Stimulated activated naive CD8-positive, alpha-beta T cell treated with anti-CD3 and anti-CD28 coated beads, Interleukin-15, amount 100 ng/mL, for 72 hours (primary cell): ENCODE results near the gene TEP1.
"Not testable (repeated sequence)": the region's sequence is repeated elsewhere in the genome, so short reads cannot be mapped to it uniquely, and the experiment has no call there.

ENCODE experiments used
- ATAC-seq: fragments of 150-1000 bp; cut with Tn5 transposase; 2 replicates; pipeline ENCODE4 v1.10.0; 2021; ENCODE audit warnings: mild to moderate bottlenecking, moderate library complexity
- DNase-seq, 2 donors: peaks; one replicate each; pipeline ENCODE4 v3.0.0; 2021 to 2022
- H3K27ac Mint-ChIP-seq, 2 donors: one replicate each; pipeline ENCODE4 v1.8.0; 2022; ENCODE audit warnings: mild to moderate bottlenecking in 2 of 2, mixed read lengths in 2 of 2, moderate library complexity in 2 of 2
- H3K27me3 Mint-ChIP-seq: one replicate; pipeline ENCODE4 v1.8.0; 2022; ENCODE audit warnings: mixed read lengths
- H3K4me1 Mint-ChIP-seq: one replicate; pipeline ENCODE4 v1.8.0; 2022; ENCODE audit warnings: mild to moderate bottlenecking, mixed read lengths
- H3K4me3 Mint-ChIP-seq, 2 donors: one replicate each; pipeline ENCODE4 v1.8.0; 2022; ENCODE audit warnings: mild to moderate bottlenecking in 2 of 2, mixed read lengths in 2 of 2, moderate library complexity in 1 of 2
- H3K9me3 Mint-ChIP-seq, 2 donors: one replicate each; pipeline ENCODE4 v1.8.0; 2022; ENCODE audit warnings: mixed read lengths in 2 of 2

The TEP1 gene

DNA sequence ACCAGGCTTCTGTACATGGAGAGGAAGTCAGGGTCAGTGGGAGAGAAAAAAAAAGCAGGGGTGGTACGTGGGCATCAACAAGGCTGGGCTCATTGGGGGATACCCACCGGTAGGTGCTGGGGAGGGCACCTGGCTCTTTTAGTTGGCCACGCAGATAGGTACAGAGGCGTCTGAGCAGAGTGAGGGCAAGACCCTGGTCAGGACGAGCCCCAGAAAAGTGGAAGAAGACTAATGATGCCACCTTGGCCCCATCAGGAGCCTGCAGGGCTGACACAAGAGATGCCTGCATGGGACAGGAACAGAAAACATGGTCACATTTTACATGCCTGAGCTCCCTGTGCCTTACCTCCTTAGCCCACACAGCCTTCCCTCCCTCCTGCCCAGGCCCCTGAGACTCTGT is 29.7 kb downstream of the TEP1 start:
- H3K27me3 Mint-ChIP-seq, result no peaks in the 10 kb centered on the region
- H3K4me1 Mint-ChIP-seq, result no peaks in the 10 kb centered on the region
- H3K27ac Mint-ChIP-seq, result peak overlapping the region in 1 of 2 donors; percentile 91
- H3K4me3 Mint-ChIP-seq, result no peak overlapping the region
- DNase-seq, result no peak
- no peaks in the 10 kb centered on the region for H3K9me3 Mint-ChIP-seq
- no peak for ATAC-seq

DNA sequence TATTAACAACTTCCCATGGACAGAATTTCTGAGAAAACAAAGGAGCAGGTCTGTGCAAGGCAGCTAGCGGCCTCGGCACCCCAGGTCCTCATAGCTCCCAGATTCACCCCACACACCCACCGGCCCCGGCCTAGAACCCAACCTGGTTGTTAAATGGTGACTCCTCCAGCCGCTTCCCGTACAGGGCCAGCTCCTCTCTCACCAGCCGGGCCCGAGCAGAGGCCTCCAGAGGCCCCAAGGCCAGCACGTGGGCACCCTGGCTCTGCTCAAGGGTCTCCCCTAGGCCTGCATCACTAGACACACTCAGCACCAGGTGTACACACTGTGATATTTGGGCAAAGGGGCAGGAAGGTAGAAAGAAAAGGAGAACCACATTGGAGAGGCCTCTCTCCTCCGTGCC is 30.3 kb downstream of the TEP1 start:
- Mint-ChIP-seq H3K4me1 (no peaks in the 10 kb centered on the region), H3K27ac (peak overlapping the region in 1 of 2 donors; percentile 82), H3K9me3 (no peaks in the 10 kb centered on the region), H3K4me3 (no peak overlapping the region), H3K27me3 (no peaks in the 10 kb centered on the region)
- no peak for DNase-seq
- ATAC-seq, result no peak

DNA sequence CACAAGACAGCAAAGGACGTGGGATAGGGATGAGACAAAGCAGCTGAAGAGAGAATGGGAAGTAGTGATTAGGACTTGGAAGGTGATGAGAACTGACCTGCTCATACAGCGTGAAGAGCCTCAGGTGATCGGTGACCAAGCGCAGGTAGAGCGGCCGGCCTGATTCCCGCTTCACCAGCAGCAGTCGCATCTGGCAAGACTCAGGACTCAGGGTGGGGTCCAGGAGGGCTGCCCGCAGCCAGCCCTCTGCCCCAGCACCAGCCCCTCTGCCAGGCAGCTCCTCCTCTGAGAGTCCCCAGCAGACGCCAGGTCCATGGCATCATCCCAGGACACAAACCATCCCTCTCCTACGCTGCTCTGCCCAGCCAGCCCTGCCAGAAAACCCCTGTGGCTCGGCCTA is 30.8 kb downstream of the TEP1 start:
- ATAC-seq (no peak), DNase-seq (no peak)
- Mint-ChIP-seq H3K9me3 (no peaks in the 10 kb centered on the region), H3K27ac (peak overlapping the region in 1 of 2 donors; percentile 74), H3K4me3 (no peak overlapping the region), H3K4me1 (no peaks in the 10 kb centered on the region), H3K27me3 (no peaks in the 10 kb centered on the region)

DNA sequence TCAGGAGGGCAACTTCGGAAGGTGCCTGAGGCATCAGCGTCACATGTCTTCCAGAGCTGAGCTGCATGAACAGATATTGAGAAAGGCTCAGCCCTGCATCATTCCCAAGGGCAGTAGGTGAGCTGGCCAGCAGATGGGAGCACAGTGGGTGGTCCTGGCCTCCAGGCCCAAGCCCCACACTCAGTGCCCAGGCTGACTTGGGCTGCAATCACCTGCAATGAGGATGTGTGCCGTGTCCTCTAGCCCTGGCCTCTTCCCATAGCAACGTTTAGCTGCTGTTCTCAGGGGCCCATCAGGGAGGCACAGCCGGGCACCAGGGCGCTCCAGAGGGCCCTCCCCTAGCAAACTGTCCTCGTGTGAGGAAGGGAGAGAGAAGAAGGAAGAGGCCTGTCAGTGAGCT is 32.0 kb downstream of the TEP1 start:
- no peak overlapping the region for H3K4me3 Mint-ChIP-seq
- ATAC-seq, result no peak
- H3K27me3 Mint-ChIP-seq, result no peaks in the 10 kb centered on the region
- no peaks in the 10 kb centered on the region for H3K9me3 Mint-ChIP-seq
- peak overlapping the region in 1 of 2 donors; percentile 15 for H3K27ac Mint-ChIP-seq
- H3K4me1 Mint-ChIP-seq, result no peaks in the 10 kb centered on the region
- no peak for DNase-seq

DNA sequence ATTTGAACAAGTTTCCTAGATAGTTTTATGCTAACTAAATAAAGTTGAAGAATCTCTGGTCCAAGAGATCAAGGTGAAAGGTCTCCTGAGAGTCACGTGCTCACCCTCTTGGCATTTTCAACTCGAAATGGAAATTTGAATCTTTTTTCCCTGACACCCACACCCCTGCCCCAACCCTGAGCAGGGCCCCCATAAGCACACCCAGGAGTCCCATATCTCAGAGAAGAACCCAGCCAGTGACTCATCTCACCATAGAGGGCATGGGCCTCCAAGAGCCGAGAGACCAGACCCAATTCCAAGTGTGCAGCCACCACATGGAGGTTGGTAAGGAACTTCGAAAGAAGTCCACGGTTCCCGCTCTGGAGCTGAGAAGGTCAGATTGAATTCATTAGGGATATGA is 32.6 kb downstream of the TEP1 start:
- H3K27me3 Mint-ChIP-seq, result no peaks in the 10 kb centered on the region
- no peak for ATAC-seq
- peak overlapping the region in 1 of 2 donors; percentile 19 for H3K27ac Mint-ChIP-seq
- no peaks in the 10 kb centered on the region for H3K4me1 Mint-ChIP-seq
- H3K9me3 Mint-ChIP-seq, result no peaks in the 10 kb centered on the region
- no peak overlapping the region for H3K4me3 Mint-ChIP-seq
- DNase-seq, result no peak

DNA sequence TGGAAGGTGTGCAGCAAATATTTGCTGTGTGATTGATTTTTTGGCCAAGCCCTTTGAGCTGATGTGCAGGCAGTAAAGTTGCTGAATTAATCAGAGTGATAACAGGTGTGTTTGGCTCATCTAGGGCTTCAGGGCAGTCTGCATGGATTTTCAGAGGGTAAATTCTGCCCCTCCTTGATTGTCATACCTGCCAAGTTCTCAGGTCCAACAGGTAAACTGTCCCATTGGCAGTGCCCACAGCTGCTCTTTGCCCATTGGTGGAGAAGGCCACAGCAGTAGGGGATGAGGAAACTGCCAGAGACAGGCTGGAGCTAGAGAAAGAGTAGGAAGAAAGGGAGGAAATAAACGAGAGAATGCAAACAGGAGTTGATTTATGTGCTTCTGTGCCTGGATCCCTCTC is 33.6 kb downstream of the TEP1 start:
- Mint-ChIP-seq H3K4me1 (no peaks in the 10 kb centered on the region), H3K4me3 (no peak overlapping the region), H3K9me3 (no peaks in the 10 kb centered on the region), H3K27ac (peak overlapping the region in 1 of 2 donors; percentile 85), H3K27me3 (no peaks in the 10 kb centered on the region)
- ATAC-seq (no peak), DNase-seq (no peak)

DNA sequence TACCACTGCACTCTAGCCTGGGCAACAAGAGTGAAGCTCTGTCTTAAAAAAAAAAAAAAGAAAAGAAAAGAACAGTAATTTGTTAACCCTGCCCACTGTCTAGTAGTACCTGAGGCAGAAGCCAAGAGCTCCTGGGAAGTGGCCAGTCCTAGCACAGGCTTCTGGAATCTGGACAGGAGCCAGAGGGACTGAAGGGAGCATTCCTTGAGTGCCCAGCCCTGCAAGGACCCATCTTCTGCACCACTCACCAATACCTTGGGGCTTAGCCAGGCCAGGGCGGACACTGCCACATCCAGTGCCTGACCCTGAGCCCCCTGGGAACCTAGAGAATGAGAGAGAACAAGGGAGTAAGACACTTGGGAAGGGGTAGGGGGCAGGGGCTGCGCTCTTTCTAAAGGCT is 36.1 kb downstream of the TEP1 start:
- no peak for ATAC-seq
- H3K9me3 Mint-ChIP-seq, result no peaks in the 10 kb centered on the region

DNA sequence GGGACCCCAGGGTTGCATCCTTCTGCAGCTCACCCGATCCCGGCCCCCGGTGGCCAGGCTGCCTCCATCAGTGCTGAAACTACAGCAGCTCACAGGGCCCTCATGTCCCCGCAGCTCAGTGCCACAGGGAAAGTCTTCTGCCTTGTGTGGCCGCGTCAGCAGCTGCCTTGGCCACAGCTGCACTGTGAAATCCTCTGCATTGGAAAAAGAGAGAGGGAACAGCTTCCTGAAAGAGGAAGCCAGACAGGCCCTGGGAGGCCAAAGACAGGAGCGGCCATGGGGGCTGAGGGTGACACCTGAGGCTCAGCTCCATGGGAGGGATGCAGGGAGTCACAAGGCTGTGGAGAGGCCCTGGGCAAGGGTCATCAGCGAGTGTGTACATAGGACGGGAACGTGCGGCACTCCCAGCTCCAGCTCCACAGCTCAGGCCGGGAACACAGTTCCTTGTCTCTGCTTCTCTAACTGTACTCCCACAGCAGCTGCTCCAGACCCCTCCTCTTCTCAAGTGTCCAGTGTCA is 37.2 kb downstream of the TEP1 start:
- H3K9me3 Mint-ChIP-seq, result no peaks in the 10 kb centered on the region
- no peaks in the 10 kb centered on the region for H3K27me3 Mint-ChIP-seq
- DNase-seq (no peak), ATAC-seq (no peak)
- H3K4me3 Mint-ChIP-seq, result no peak overlapping the region
- H3K4me1 Mint-ChIP-seq, result no peaks in the 10 kb centered on the region
- no peak overlapping the region for H3K27ac Mint-ChIP-seq

More for the DNA sequence above, 36.1 kb downstream of the TEP1 start:
- no peak for DNase-seq
- Mint-ChIP-seq H3K4me1 (no peaks in the 10 kb centered on the region), H3K27me3 (no peaks in the 10 kb centered on the region), H3K27ac (no peak overlapping the region), H3K4me3 (no peak overlapping the region)

DNA sequence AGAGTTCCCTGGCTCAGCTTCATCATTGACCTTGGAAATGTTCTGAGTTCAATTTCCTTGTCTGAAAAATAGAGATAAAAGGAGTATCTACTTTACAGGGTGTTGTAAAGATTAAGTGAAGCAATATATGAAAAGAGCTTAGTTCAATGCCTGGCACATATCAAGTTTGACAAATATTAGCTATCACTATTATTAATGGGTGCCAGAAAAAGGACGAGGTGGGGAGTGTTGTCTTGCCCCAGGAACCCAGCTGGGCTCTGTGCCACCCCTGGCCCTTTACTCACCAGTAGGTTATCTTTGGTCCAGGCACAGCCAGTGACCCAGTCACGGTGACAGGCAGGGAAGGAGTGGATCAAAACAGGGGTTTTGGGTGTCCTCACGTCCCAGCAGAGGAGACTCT is 37.8 kb downstream of the TEP1 start:
- DNase-seq (no peak), ATAC-seq (no peak)
- Mint-ChIP-seq H3K9me3 (no peaks in the 10 kb centered on the region), H3K4me1 (no peaks in the 10 kb centered on the region), H3K27me3 (no peaks in the 10 kb centered on the region), H3K4me3 (no peak overlapping the region), H3K27ac (peak overlapping the region in 1 of 2 donors; percentile 54)

DNA sequence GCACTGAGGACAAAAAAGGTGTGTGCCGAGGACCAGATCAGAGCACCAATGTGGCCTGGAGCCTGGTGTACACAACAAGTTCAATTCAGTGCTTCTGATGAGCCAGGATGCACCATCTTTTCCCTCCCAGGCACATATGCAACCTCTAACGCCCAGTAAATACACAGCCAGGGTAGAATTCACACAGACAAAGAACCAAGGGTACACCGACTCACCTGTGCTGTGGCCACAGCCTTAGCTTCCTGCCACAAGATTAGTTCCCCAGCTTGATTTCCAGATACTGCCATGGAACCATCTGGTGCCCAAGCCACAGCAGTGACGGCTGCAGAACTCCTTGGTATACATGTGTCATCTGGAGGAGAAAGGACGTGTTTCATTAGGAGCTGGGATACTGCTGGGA is 40.5 kb downstream of the TEP1 start:
- Mint-ChIP-seq H3K4me1 (peaks cover 8% of the 10 kb centered on the region), H3K27ac (no peak overlapping the region), H3K27me3 (no peaks in the 10 kb centered on the region), H3K4me3 (no peak overlapping the region), H3K9me3 (no peaks in the 10 kb centered on the region)
- DNase-seq (no peak), ATAC-seq (no peak)

DNA sequence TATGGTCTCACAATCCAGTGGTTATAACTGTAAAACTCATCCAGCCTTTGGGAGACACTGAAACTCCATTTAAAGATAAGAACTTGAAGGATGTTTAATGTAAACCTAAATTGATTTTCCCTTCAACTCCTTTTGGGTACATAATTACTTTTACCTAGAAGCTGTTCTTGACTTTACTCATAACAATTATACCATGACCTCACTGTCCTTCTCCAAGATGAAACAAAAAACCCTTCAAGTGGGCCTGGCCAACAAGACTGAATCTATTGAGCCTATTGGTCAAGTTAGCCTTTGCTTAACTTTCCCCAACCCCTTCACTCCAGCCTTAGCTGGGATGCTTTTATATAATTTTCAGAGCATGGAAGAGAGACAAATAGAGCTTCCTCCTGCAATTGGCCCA is 47.4 kb downstream of the TEP1 start:
- Mint-ChIP-seq H3K27me3 (no peaks in the 10 kb centered on the region), H3K4me3 (no peak overlapping the region), H3K4me1 (peaks cover 30% of the 10 kb centered on the region), H3K9me3 (no peaks in the 10 kb centered on the region), H3K27ac (peak overlapping the region in 1 of 2 donors; percentile 28)
- DNase-seq (no peak), ATAC-seq (peak; percentile 49)

DNA sequence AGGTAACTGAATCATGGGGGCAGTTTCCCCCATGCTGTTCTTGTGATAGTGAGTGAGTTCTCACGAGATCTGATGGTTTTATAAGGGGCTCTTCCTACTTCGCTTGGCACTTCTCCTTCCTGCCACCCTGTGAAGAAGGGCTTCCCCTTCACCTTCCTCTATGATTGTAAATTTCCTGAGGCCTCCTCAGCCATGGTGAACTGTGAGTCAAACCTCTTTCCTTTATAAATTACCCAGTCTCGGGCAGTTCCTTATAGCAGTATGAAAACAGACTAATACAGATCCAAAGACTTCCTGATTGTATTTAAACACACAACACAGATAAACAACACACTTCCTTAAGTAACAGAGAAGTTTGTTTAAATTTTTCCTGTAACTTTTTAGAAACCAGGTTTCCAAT is 54.8 kb downstream of the TEP1 start:
- Mint-ChIP-seq H3K4me1 (peaks cover 22% of the 10 kb centered on the region), H3K27ac (peak overlapping the region; percentile 56 to 72)
- not testable (repeated sequence) for H3K4me3 Mint-ChIP-seq, DNase-seq, H3K27me3 Mint-ChIP-seq, H3K9me3 Mint-ChIP-seq, ATAC-seq

DNA sequence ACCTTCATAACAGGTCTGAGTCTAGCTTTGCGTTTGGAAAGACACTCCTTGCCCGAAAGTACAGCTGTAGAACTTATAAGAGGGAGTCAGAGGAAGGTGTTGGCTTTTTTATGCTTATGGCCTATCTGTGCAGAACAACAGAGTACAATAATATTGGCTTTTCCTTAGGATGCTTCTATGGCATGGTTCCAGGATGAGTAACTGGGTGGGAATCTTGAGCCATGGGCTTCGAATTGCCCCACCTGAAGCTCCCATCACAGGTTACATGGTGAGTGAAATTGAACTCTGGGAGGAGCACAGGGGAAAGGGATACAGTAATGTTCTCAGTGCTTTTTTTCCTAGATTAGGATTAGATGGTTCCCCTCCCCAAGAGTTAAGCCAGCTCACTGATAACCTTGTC is 56.9 kb downstream of the TEP1 start:
- H3K9me3 Mint-ChIP-seq, result no peaks in the 10 kb centered on the region
- no peaks in the 10 kb centered on the region for H3K27me3 Mint-ChIP-seq
- H3K27ac Mint-ChIP-seq, result peak overlapping the region in 1 of 2 donors; percentile 17
- H3K4me3 Mint-ChIP-seq, result no peak overlapping the region
- no peak for ATAC-seq
- H3K4me1 Mint-ChIP-seq, result peaks cover 17% of the 10 kb centered on the region
- DNase-seq, result no peak

DNA sequence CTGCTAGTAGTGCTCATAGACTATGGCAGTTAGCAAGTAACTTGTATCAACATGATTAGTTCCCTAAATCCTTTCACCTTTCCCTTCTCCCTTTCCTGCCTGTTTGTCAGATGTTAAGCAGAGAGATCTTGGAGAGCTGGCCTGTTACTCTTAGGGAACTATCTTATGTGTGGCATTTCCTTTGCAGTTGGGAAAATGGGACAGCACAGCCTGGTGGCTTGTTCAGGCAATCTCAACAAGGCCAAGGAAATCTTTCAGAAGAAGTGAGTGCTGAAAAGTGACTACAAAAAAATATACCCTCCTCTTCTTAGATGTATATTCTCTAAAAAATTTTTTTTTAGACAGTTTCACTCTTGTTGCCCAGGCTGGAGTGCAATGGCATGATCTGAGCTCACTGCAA is 62.4 kb downstream of the TEP1 start:
- Mint-ChIP-seq H3K4me1 (peaks cover 4% of the 10 kb centered on the region), H3K27ac (no peak overlapping the region), H3K27me3 (no peaks in the 10 kb centered on the region), H3K4me3 (no peak overlapping the region), H3K9me3 (no peaks in the 10 kb centered on the region)
- ATAC-seq (no peak), DNase-seq (no peak)

DNA sequence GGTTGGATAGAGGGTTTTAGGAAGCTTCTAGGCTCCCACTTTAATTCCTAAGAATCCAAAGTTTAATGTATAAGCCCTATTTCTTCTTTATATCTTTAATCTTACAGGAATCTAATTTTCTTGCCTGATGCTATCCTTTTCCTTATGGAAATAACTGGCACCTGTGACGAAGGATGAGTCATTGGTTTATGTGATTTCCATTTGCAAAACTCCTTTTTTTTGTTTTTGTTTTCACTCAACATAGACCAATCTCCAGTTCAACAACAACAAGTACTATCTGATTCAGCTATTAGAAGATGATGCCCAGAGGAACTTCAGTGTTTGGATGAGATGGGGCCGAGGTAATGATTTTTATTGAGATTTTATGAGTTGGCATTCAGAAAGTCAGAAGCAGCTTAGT is 63.0 kb downstream of the TEP1 start:
- ATAC-seq, result no peak
- H3K27ac Mint-ChIP-seq, result no peak overlapping the region
- no peaks in the 10 kb centered on the region for H3K27me3 Mint-ChIP-seq
- H3K4me1 Mint-ChIP-seq, result peaks cover 6% of the 10 kb centered on the region
- no peak for DNase-seq
- H3K4me3 Mint-ChIP-seq, result no peak overlapping the region
- no peaks in the 10 kb centered on the region for H3K9me3 Mint-ChIP-seq

DNA sequence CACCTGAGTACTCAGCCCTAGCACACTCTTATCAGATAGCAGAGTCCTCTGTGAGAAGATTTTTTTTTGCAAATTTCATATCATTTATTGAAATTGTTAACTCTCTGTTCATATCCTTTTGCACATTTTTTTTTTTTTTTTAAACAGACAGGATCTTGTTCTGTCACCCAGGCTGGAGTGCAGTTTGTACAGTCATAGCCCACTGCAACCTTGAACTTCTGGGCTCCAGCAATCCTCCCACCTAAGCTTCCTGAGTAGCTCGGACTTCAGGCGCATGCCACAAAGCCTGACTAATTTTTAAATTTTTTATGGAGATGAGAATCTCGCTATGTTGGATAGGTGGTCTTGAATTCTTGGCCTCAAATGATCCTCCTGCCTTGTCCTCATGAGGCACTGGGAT is 65.6 kb downstream of the TEP1 start:
- no peak for DNase-seq
- ATAC-seq, result no peak
- no peak overlapping the region for H3K4me3 Mint-ChIP-seq
- H3K27ac Mint-ChIP-seq, result no peak overlapping the region
- H3K4me1 Mint-ChIP-seq, result peaks cover 22% of the 10 kb centered on the region
- no peaks in the 10 kb centered on the region for H3K27me3 Mint-ChIP-seq
- H3K9me3 Mint-ChIP-seq, result no peaks in the 10 kb centered on the region

DNA sequence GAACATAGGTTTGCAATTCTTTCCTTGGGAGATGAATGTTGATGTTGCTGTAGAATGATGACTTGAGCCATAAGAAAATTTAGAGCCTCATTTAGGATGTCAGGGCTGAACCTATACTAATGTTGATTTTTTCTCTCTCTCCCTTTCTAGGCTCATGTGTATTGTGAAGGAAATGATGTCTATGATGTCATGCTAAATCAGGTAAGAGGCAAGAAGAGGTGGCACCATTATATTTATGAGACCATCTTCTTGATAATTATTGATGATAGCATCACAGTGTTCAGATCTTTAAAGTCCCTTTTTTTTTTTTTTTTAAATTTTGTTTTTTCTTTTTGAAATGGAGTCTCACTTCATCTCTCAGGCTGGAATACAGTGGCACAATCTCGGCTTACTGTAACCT is 66.6 kb downstream of the TEP1 start:
- H3K27me3 Mint-ChIP-seq, result no peaks in the 10 kb centered on the region
- H3K27ac Mint-ChIP-seq, result peak overlapping the region in 1 of 2 donors; percentile 86
- no peak for DNase-seq
- H3K4me1 Mint-ChIP-seq, result peaks cover 22% of the 10 kb centered on the region
- ATAC-seq, result no peak
- no peaks in the 10 kb centered on the region for H3K9me3 Mint-ChIP-seq
- H3K4me3 Mint-ChIP-seq, result no peak overlapping the region
